ENCODE results near the gene C12orf42.

Gene C12orf42

DNA sequence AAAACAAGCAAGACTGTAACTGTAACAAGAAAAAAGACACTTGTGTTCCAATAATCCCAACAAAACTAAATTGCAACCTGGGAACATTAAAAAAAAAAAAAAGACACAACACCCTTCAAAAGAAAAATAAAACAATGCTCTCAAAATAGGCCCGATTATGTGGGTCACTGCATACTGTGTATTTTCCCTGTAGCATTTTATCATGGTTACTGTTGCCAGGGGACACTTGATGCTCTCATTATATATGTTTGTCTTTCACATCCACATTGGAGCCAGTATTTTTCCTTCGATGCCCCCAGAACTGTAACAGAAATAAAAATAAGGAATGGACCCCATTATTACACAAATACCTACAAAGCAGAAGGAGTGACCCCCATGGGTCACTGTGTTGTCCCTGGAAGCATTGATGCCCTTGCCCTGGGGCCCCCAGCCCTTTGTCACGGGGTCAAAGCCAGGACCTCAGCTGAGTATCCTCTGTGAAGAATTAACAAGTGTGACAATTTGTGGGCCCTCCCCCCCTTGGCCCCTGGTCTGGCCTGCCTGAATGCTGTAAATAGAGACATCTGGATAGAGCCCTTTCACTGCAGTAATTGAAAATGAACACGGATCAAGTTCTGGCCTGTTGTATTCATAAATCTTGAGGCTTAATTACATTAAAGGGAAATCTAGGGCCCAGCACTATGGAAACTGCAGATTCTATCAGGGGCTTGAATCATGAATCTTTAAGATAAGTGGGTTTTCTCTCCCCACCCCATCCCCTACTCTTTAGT lies 72.8 kb downstream of the C12orf42 start:
- Histone ChIP-seq H3K27ac (ENCODE audit: poor library complexity, severe bottlenecking) (no peak overlapping the region), H3K4me3 (ENCODE audit: severe bottlenecking) (no peak overlapping the region), H3K9me3 (ENCODE audit: severe bottlenecking) (no peaks in the 10 kb centered on the region), H3K36me3 (ENCODE audit: low read depth) (no peaks in the 10 kb centered on the region), H3K4me1 (ENCODE audit: insufficient read depth, poor library complexity, severe bottlenecking) (no peaks in the 10 kb centered on the region), H3K27me3 (ENCODE audit: insufficient read depth, poor library complexity, severe bottlenecking) (no peaks in the 10 kb centered on the region)
- no peak for TF ChIP-seq CTCF (IDR thresholded peaks at IDR 0.05; ENCODE audit: poor library complexity, severe bottlenecking)
- ATAC-seq (ENCODE audit: low read depth) (no peak), DNase-seq (ENCODE audit: low spot score) (no peak)

GRCh38 chr12:103422328-103422727 lies 73.4 kb downstream of the C12orf42 start:
- no peak for DNase-seq (ENCODE audit: low spot score)
- Histone ChIP-seq H3K27ac (ENCODE audit: poor library complexity, severe bottlenecking) (no peak overlapping the region), H3K9me3 (ENCODE audit: severe bottlenecking) (no peaks in the 10 kb centered on the region), H3K27me3 (ENCODE audit: insufficient read depth, poor library complexity, severe bottlenecking) (no peaks in the 10 kb centered on the region), H3K4me3 (ENCODE audit: severe bottlenecking) (no peak overlapping the region), H3K4me1 (ENCODE audit: insufficient read depth, poor library complexity, severe bottlenecking) (no peaks in the 10 kb centered on the region), H3K36me3 (ENCODE audit: low read depth) (no peaks in the 10 kb centered on the region)
- TF ChIP-seq CTCF (IDR thresholded peaks at IDR 0.05; ENCODE audit: poor library complexity, severe bottlenecking), result no peak
- ATAC-seq (ENCODE audit: low read depth), result no peak

DNA sequence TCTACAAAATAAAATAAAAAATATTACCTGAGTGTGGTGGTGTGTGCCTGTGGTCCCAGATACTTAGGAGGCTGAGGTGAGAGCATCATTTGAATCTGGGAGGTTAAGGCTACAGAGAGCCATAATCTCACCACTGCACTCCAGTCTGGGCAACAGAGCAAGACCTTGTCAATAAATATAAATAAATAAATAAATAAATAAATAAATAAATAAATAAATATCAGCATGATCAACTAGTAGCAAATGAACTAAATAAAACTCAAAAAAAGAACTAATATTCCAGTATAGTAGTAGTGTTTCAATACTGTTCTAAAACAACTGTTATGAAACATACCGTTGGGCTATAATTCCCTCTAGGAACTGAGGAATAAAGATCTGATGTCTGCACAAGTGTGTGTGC lies 74.4 kb downstream of the C12orf42 start:
- Histone ChIP-seq H3K4me3 (ENCODE audit: severe bottlenecking) (no peak overlapping the region), H3K9me3 (ENCODE audit: severe bottlenecking) (no peaks in the 10 kb centered on the region), H3K36me3 (ENCODE audit: low read depth) (no peaks in the 10 kb centered on the region), H3K4me1 (ENCODE audit: insufficient read depth, poor library complexity, severe bottlenecking) (no peaks in the 10 kb centered on the region), H3K27ac (ENCODE audit: poor library complexity, severe bottlenecking) (no peak overlapping the region), H3K27me3 (ENCODE audit: insufficient read depth, poor library complexity, severe bottlenecking) (no peaks in the 10 kb centered on the region)
- no peak for TF ChIP-seq CTCF (IDR thresholded peaks at IDR 0.05; ENCODE audit: poor library complexity, severe bottlenecking)
- no peak for ATAC-seq (ENCODE audit: low read depth)
- DNase-seq (ENCODE audit: low spot score), result no peak

DNA sequence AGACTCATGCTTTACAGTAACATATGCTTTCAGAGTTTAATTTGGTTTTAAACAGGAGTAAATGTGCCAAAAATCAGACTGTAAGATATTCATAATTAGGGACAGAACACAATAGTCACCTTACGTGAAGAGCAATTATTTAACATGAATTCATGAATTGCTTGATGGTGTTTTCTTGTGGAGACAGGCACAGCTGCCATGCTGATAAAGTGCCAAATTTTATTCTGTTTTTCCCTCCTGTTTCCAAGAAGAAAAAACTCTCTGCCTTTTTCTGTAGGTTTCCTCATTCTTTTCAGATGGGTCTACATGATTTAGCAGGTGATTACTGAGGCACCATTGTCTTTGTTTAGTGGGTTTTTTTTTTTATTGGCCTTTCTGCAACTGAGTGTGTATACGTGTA lies 80.1 kb downstream of the C12orf42 start:
- DNase-seq (ENCODE audit: low spot score), result no peak

More for the DNA sequence above, 80.1 kb downstream of the C12orf42 start:
- no peak for ATAC-seq (ENCODE audit: low read depth)
- Histone ChIP-seq H3K27ac (ENCODE audit: poor library complexity, severe bottlenecking) (no peak overlapping the region), H3K36me3 (ENCODE audit: low read depth) (no peaks in the 10 kb centered on the region), H3K9me3 (ENCODE audit: severe bottlenecking) (no peaks in the 10 kb centered on the region), H3K4me1 (ENCODE audit: insufficient read depth, poor library complexity, severe bottlenecking) (no peaks in the 10 kb centered on the region), H3K27me3 (ENCODE audit: insufficient read depth, poor library complexity, severe bottlenecking) (no peaks in the 10 kb centered on the region), H3K4me3 (ENCODE audit: severe bottlenecking) (no peak overlapping the region)
- no peak for TF ChIP-seq CTCF (IDR thresholded peaks at IDR 0.05; ENCODE audit: poor library complexity, severe bottlenecking)

All from RWPE2 (cell line).